Glutamatergic neuron (in vitro differentiated cells): Measurements from ENCODE around the gene SCN5A. TPM values are rescaled to one million over a fixed set of nuclear protein-coding genes. Genes with fewer than 3 reads are reported as not detected.

Experiments
- DNase-seq: peaks from one replicate; pipeline ENCODE4 v3.0.0; 2022
- H3K27ac Mint-ChIP-seq: one replicate; pipeline ENCODE4 v1.8.0; 2020; ENCODE audit warnings: mild to moderate bottlenecking, mixed read lengths, inconsistent platforms; ENCODE audit not compliant: unreplicated experiment
- H3K27me3 Mint-ChIP-seq: one replicate; pipeline ENCODE4 v1.8.0; 2020; ENCODE audit warnings: mild to moderate bottlenecking, moderate library complexity, mixed read lengths, inconsistent platforms; ENCODE audit not compliant: unreplicated experiment
- H3K36me3 Mint-ChIP-seq: one replicate; pipeline ENCODE4 v1.8.0; 2020; ENCODE audit warnings: mild to moderate bottlenecking, mixed read lengths, inconsistent platforms; ENCODE audit not compliant: unreplicated experiment
- H3K4me1 Mint-ChIP-seq: one replicate; pipeline ENCODE4 v1.8.0; 2020; ENCODE audit warnings: mild to moderate bottlenecking, low read depth, mixed read lengths, inconsistent platforms; ENCODE audit not compliant: unreplicated experiment
- H3K4me3 Mint-ChIP-seq: one replicate; pipeline ENCODE4 v1.8.0; 2020; ENCODE audit warnings: mild to moderate bottlenecking, mixed read lengths, inconsistent platforms; ENCODE audit not compliant: unreplicated experiment
- H3K9me3 Mint-ChIP-seq: one replicate; pipeline ENCODE4 v1.8.0; 2020; ENCODE audit warnings: mild to moderate bottlenecking, moderate library complexity, mixed read lengths, inconsistent platforms; ENCODE audit not compliant: unreplicated experiment
- total RNA-seq: library from RNA; stranded (reverse); fragmentation: NEBNext Ultra II Directional; extraction: Animal tissue kit (Norgen Biotek cat#: 25700); gene quantifications from one replicate; pipeline ENCODE4 v1.2.1, GENCODE V29; 2021; ENCODE audit not compliant: unreplicated experiment
- TF ChIP-seq, protein P1 (sequence below): fragments of 200-600 bp; sonication (generic); IDR thresholded peaks from one replicate; pipeline ENCODE4 v1.5.0; 2021; ENCODE audit not compliant: partially characterized antibody, unreplicated experiment

Gene SCN5A
- total RNA-seq, 1 donor from 2014 or later = 4.8 TPM

DNA sequence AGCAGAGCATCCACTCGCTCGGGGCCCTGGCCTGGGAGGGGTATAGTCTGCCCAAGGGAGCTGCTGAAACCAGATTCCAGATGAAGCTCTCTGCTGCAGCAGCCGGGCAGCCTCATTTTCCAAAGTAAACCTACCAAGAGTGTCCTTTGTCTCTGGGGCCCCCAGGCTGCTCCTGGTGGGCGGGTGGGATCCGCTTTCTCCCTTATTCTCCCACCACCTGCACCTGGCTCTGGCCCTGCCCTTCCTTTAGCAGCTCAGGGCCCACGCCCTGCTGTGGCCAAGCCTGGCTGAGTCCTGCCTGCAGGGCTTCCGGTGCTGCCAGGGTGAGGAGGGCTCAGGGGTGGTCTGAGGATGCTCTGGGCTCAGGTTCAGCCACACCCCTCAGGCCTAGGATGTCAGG is 13.0 kb downstream of the SCN5A start:
- no peak for DNase-seq
- Mint-ChIP-seq H3K36me3 (no peaks in the 10 kb centered on the region), H3K27ac (no peak overlapping the region), H3K4me3 (no peak overlapping the region), H3K9me3 (peaks cover 3% of the 10 kb centered on the region), H3K27me3 (peaks cover 7% of the 10 kb centered on the region), H3K4me1 (peaks cover 18% of the 10 kb centered on the region)
- TF ChIP-seq, protein P1, sequence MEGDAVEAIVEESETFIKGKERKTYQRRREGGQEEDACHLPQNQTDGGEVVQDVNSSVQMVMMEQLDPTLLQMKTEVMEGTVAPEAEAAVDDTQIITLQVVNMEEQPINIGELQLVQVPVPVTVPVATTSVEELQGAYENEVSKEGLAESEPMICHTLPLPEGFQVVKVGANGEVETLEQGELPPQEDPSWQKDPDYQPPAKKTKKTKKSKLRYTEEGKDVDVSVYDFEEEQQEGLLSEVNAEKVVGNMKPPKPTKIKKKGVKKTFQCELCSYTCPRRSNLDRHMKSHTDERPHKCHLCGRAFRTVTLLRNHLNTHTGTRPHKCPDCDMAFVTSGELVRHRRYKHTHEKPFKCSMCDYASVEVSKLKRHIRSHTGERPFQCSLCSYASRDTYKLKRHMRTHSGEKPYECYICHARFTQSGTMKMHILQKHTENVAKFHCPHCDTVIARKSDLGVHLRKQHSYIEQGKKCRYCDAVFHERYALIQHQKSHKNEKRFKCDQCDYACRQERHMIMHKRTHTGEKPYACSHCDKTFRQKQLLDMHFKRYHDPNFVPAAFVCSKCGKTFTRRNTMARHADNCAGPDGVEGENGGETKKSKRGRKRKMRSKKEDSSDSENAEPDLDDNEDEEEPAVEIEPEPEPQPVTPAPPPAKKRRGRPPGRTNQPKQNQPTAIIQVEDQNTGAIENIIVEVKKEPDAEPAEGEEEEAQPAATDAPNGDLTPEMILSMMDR = no peak

GRCh38 chr3:38634111-38634510 is 15.4 kb downstream of the SCN5A start:
- TF ChIP-seq, protein P1 = no peak
- peaks cover 13% of the 10 kb centered on the region for H3K4me1 Mint-ChIP-seq
- H3K9me3 Mint-ChIP-seq = peaks cover 3% of the 10 kb centered on the region
- H3K4me3 Mint-ChIP-seq = no peak overlapping the region
- H3K27ac Mint-ChIP-seq = no peak overlapping the region
- DNase-seq = no peak
- peaks cover 7% of the 10 kb centered on the region for H3K27me3 Mint-ChIP-seq
- no peaks in the 10 kb centered on the region for H3K36me3 Mint-ChIP-seq

GRCh38 chr3:38632989-38633388 is 16.5 kb downstream of the SCN5A start:
- Mint-ChIP-seq H3K9me3 (peaks cover 1% of the 10 kb centered on the region), H3K27ac (no peak overlapping the region), H3K36me3 (no peaks in the 10 kb centered on the region), H3K4me3 (no peak overlapping the region), H3K4me1 (peaks cover 13% of the 10 kb centered on the region), H3K27me3 (peaks cover 7% of the 10 kb centered on the region)
- TF ChIP-seq, protein P1 = no peak
- no peak for DNase-seq

GRCh38 chr3:38630606-38631005 is 18.9 kb downstream of the SCN5A start:
- H3K4me1 Mint-ChIP-seq = peaks cover 5% of the 10 kb centered on the region
- no peaks in the 10 kb centered on the region for H3K36me3 Mint-ChIP-seq
- no peak for DNase-seq
- H3K4me3 Mint-ChIP-seq = no peak overlapping the region
- H3K27me3 Mint-ChIP-seq = peaks cover 6% of the 10 kb centered on the region
- peaks cover 1% of the 10 kb centered on the region for H3K9me3 Mint-ChIP-seq
- no peak overlapping the region for H3K27ac Mint-ChIP-seq
- TF ChIP-seq, protein P1 = no peak

GRCh38 chr3:38630070-38630469 is 19.4 kb downstream of the SCN5A start:
- no peak overlapping the region for H3K4me3 Mint-ChIP-seq
- TF ChIP-seq, protein P1 = no peak
- peaks cover 1% of the 10 kb centered on the region for H3K9me3 Mint-ChIP-seq
- peaks cover 6% of the 10 kb centered on the region for H3K27me3 Mint-ChIP-seq
- H3K36me3 Mint-ChIP-seq = no peaks in the 10 kb centered on the region
- H3K27ac Mint-ChIP-seq = no peak overlapping the region
- DNase-seq = no peak
- H3K4me1 Mint-ChIP-seq = peaks cover 2% of the 10 kb centered on the region
